Mesenchymal stem cell (in vitro differentiated cells and primary cell): ENCODE measurements around the gene NUP210.

Experiments
- DNase-seq: peaks from one replicate; pipeline ENCODE4 v3.0.0-alpha.2; 2013
- H2AFZ ChIP-seq: one replicate; pipeline ENCODE4 v1.6.1; 2013; ENCODE audit warnings: low read depth, mild to moderate bottlenecking, control low read depth, inconsistent platforms, low read length, moderate library complexity
- H2AK5ac ChIP-seq: 2 replicates; pipeline ENCODE4 v1.6.1; 2013; ENCODE audit warnings: low read length, moderate library complexity, mild to moderate bottlenecking, inconsistent platforms; ENCODE audit not compliant: severe bottlenecking
- H2BK120ac ChIP-seq: one replicate; pipeline ENCODE4 v1.6.1; 2013; ENCODE audit warnings: low read depth, mild to moderate bottlenecking, inconsistent platforms, low read length, moderate library complexity
- H2BK12ac ChIP-seq, 2 experiments: one replicate each; pipeline ENCODE4 v1.6.1; 2013; ENCODE audit warnings: inconsistent platforms in 2 of 2, low read length in 2 of 2, mild to moderate bottlenecking in 2 of 2, moderate library complexity in 2 of 2, control low read depth in 1 of 2
- H2BK15ac ChIP-seq: one replicate; pipeline ENCODE4 v1.6.1; 2013; ENCODE audit warnings: mild to moderate bottlenecking, low read depth, inconsistent platforms; ENCODE audit not compliant: poor library complexity, severe bottlenecking
- H2BK5ac ChIP-seq: 2 replicates; pipeline ENCODE4 v1.6.1; 2013; ENCODE audit warnings: low read depth, mild to moderate bottlenecking, low read length, control low read depth, inconsistent platforms; ENCODE audit not compliant: poor library complexity, severe bottlenecking
- H3K14ac ChIP-seq, 2 experiments: one replicate each; pipeline ENCODE4 v1.6.1; 2013; ENCODE audit warnings: inconsistent platforms in 2 of 2, low read length in 2 of 2, control low read depth in 1 of 2, mild to moderate bottlenecking in 1 of 2, moderate library complexity in 1 of 2
- H3K18ac ChIP-seq, 2 experiments: one replicate each; pipeline ENCODE4 v1.6.1; 2013; ENCODE audit warnings: inconsistent platforms in 2 of 2, low read length in 2 of 2, control low read depth in 1 of 2, low read depth in 1 of 2, mild to moderate bottlenecking in 1 of 2
- H3K23ac ChIP-seq, 2 experiments: one replicate each; pipeline ENCODE4 v1.6.1; 2013; ENCODE audit warnings: inconsistent platforms in 2 of 2, low read length in 2 of 2, mild to moderate bottlenecking in 2 of 2, moderate library complexity in 2 of 2, control low read depth in 1 of 2
- H3K27ac ChIP-seq: 2 replicates; pipeline ENCODE4 v1.5.1; 2013; ENCODE audit warnings: mild to moderate bottlenecking, moderate library complexity, low read length, control low read depth, inconsistent platforms; ENCODE audit not compliant: poor library complexity, severe bottlenecking
- H3K27me3 ChIP-seq, 2 experiments: 2 replicates each; pipeline versions ENCODE4 v1.6.1 to v1.7.0; 2013; ENCODE audit warnings: low read length in 2 of 2, mild to moderate bottlenecking in 2 of 2, moderate library complexity in 2 of 2, control low read depth in 1 of 2, inconsistent platforms in 1 of 2; ENCODE audit not compliant: control insufficient read depth in 1 of 2, insufficient read depth in 1 of 2
- H3K36me3 ChIP-seq, 2 experiments: 2 replicates each; pipeline versions ENCODE4 v1.6.1 to v1.7.0; 2013; ENCODE audit warnings: low read length in 2 of 2, control low read depth in 1 of 2, inconsistent platforms in 1 of 2, low read depth in 1 of 2, mild to moderate bottlenecking in 1 of 2; ENCODE audit not compliant: insufficient read depth in 2 of 2, control insufficient read depth in 1 of 2
- H3K4ac ChIP-seq, 2 experiments: one replicate each; pipeline ENCODE4 v1.6.1; 2013; ENCODE audit warnings: inconsistent platforms in 2 of 2, low read length in 2 of 2, mild to moderate bottlenecking in 2 of 2, moderate library complexity in 2 of 2, control low read depth in 1 of 2, low read depth in 1 of 2
- H3K4me1 ChIP-seq: 2 replicates; pipeline ENCODE4 v1.6.1; 2013; ENCODE audit warnings: low read depth, low read length, control low read depth; ENCODE audit not compliant: control insufficient read depth, insufficient read depth
- H3K4me2 ChIP-seq: 2 replicates; pipeline ENCODE4 v1.6.1; 2013; ENCODE audit warnings: low read length, mild to moderate bottlenecking, inconsistent platforms; ENCODE audit not compliant: poor library complexity, severe bottlenecking
- H3K4me3 ChIP-seq, 2 experiments: 2 replicates each; pipeline versions ENCODE4 v1.5.1 to v1.7.0; 2013; ENCODE audit warnings: low read length in 2 of 2, mild to moderate bottlenecking in 2 of 2, control low read depth in 1 of 2, low read depth in 1 of 2; ENCODE audit not compliant: insufficient read depth in 1 of 2
- H3K79me1 ChIP-seq: replicated peaks from 2 replicates; pipeline ENCODE4 v1.6.1; 2013; ENCODE audit warnings: mild to moderate bottlenecking, control low read depth, low read length, inconsistent platforms; ENCODE audit not compliant: poor library complexity, severe bottlenecking
- H3K9ac ChIP-seq: 2 replicates; pipeline ENCODE4 v1.7.0; 2013; ENCODE audit warnings: mild to moderate bottlenecking, low read length, moderate library complexity
- H3K9me3 ChIP-seq: 2 replicates; pipeline ENCODE4 v1.7.0; 2013; ENCODE audit warnings: mild to moderate bottlenecking, low read length; ENCODE audit not compliant: control insufficient read depth
- H4K8ac ChIP-seq: one replicate; pipeline ENCODE4 v1.6.1; 2013; ENCODE audit warnings: inconsistent platforms, mild to moderate bottlenecking, low read length, moderate library complexity
- H4K91ac ChIP-seq: one replicate; pipeline ENCODE4 v1.6.1; 2013; ENCODE audit warnings: mild to moderate bottlenecking, low read length, inconsistent platforms
- WGBS: methylation state at CpG from one replicate; pipeline ENCODE4 v1.1.7; 2013; ENCODE audit warnings: mixed read lengths; 5-methylcytosine and 5-hydroxymethylcytosine counted together

The NUP210 gene

GRCh38 chr3:13393427-13394360, 26.4 kb downstream of the NUP210 start:
- H3K9me3 ChIP-seq, result no peaks in the 10 kb centered on the region
- no peak overlapping the region for H3K23ac ChIP-seq
- DNase-seq, result no peak
- H2BK120ac ChIP-seq, result no peak overlapping the region
- H3K18ac ChIP-seq, result no peak overlapping the region
- WGBS, result 71% methylated on average over 10 of the region's 11 CpGs
- peaks cover 17 to 54% of the 10 kb centered on the region in 2 experiments for H3K27me3 ChIP-seq
- H3K4me2 ChIP-seq, result no peak overlapping the region
- no peak overlapping the region for H2BK5ac ChIP-seq
- peak overlapping the region in 1 of 2 experiments; percentile 26 for H3K14ac ChIP-seq
- no peaks in the 10 kb centered on the region for H3K36me3 ChIP-seq
- no peak overlapping the region for H3K27ac ChIP-seq
- no peak overlapping the region for H3K4me3 ChIP-seq
- no peak overlapping the region for H2BK15ac ChIP-seq
- H2AFZ ChIP-seq, result no peak overlapping the region
- H3K79me1 ChIP-seq, result no peaks in the 10 kb centered on the region
- no peak overlapping the region for H4K8ac ChIP-seq
- H3K4me1 ChIP-seq, result peaks cover 2% of the 10 kb centered on the region
- H2BK12ac ChIP-seq, result no peak overlapping the region
- H2AK5ac ChIP-seq, result no peak overlapping the region
- H3K4ac ChIP-seq, result no peak overlapping the region
- no peak overlapping the region for H4K91ac ChIP-seq
- no peak overlapping the region for H3K9ac ChIP-seq

- H2BK120ac ChIP-seq, result no peak overlapping the region
- H3K79me1 ChIP-seq, result no peaks in the 10 kb centered on the region
- no peak overlapping the region for H3K9ac ChIP-seq
- H4K8ac ChIP-seq, result no peak overlapping the region
- H2BK12ac ChIP-seq, result no peak overlapping the region
- DNase-seq, result no peak
- no peak overlapping the region for H3K14ac ChIP-seq
- H2AK5ac ChIP-seq, result no peak overlapping the region
- H3K4me3 ChIP-seq, result no peak overlapping the region
- no peaks in the 10 kb centered on the region for H3K9me3 ChIP-seq
- H3K18ac ChIP-seq, result no peak overlapping the region
- H3K23ac ChIP-seq, result no peak overlapping the region
- peaks cover 25 to 65% of the 10 kb centered on the region in 2 experiments for H3K27me3 ChIP-seq
- no peak overlapping the region for H4K91ac ChIP-seq
- no peaks in the 10 kb centered on the region for H3K36me3 ChIP-seq
- H3K4ac ChIP-seq, result no peak overlapping the region
- peaks cover 2% of the 10 kb centered on the region for H3K4me1 ChIP-seq
- H3K27ac ChIP-seq, result no peak overlapping the region
- H2BK15ac ChIP-seq, result no peak overlapping the region
- H2AFZ ChIP-seq, result no peak overlapping the region
- H2BK5ac ChIP-seq, result no peak overlapping the region
- no peak overlapping the region for H3K4me2 ChIP-seq
- WGBS, result 70% methylated on average over 6 of the region's 7 CpGs
Measured at GRCh38 chr3:13391308-13391707, 28.8 kb downstream of the NUP210 start.

- Histone ChIP-seq H4K91ac (no peak overlapping the region), H4K8ac (no peak overlapping the region), H3K4me2 (no peak overlapping the region), H2AFZ (no peak overlapping the region), H3K9ac (no peak overlapping the region), H3K4ac (no peak overlapping the region), H3K27ac (no peak overlapping the region), H3K36me3 (no peaks in the 10 kb centered on the region), H3K79me1 (no peaks in the 10 kb centered on the region), H3K4me3 (no peak overlapping the region), H2AK5ac (no peak overlapping the region), H3K4me1 (peaks cover 2% of the 10 kb centered on the region), H2BK15ac (no peak overlapping the region), H2BK12ac (no peak overlapping the region), H3K18ac (no peak overlapping the region), H3K14ac (no peak overlapping the region), H3K27me3 (peaks cover 25 to 59% of the 10 kb centered on the region in 2 experiments), H2BK5ac (no peak overlapping the region), H3K9me3 (no peaks in the 10 kb centered on the region), H3K23ac (no peak overlapping the region), H2BK120ac (no peak overlapping the region)
- WGBS, result 86% methylated on average over 7 of the region's 7 CpGs
- DNase-seq, result no peak
Measured at GRCh38 chr3:13389378-13389777, 30.7 kb downstream of the NUP210 start.

GRCh38 chr3:13388816-13389215, 31.3 kb downstream of the NUP210 start:
- Histone ChIP-seq H2AFZ (no peak overlapping the region), H3K23ac (no peak overlapping the region), H3K27ac (no peak overlapping the region), H3K9me3 (no peaks in the 10 kb centered on the region), H3K4me2 (no peak overlapping the region), H2BK15ac (no peak overlapping the region), H3K14ac (no peak overlapping the region), H4K91ac (no peak overlapping the region), H2BK5ac (no peak overlapping the region), H3K4me3 (no peak overlapping the region), H2BK12ac (no peak overlapping the region), H3K4me1 (peaks cover 2% of the 10 kb centered on the region), H2BK120ac (no peak overlapping the region), H2AK5ac (no peak overlapping the region), H3K18ac (no peak overlapping the region), H3K79me1 (no peaks in the 10 kb centered on the region), H3K27me3 (peaks cover 25 to 59% of the 10 kb centered on the region in 2 experiments), H4K8ac (no peak overlapping the region), H3K36me3 (no peaks in the 10 kb centered on the region), H3K4ac (no peak overlapping the region), H3K9ac (no peak overlapping the region)
- WGBS, result 92% methylated on average over 13 of the region's 13 CpGs
- no peak for DNase-seq
